Measurements from ENCODE around the gene TBC1D17.

DNA sequence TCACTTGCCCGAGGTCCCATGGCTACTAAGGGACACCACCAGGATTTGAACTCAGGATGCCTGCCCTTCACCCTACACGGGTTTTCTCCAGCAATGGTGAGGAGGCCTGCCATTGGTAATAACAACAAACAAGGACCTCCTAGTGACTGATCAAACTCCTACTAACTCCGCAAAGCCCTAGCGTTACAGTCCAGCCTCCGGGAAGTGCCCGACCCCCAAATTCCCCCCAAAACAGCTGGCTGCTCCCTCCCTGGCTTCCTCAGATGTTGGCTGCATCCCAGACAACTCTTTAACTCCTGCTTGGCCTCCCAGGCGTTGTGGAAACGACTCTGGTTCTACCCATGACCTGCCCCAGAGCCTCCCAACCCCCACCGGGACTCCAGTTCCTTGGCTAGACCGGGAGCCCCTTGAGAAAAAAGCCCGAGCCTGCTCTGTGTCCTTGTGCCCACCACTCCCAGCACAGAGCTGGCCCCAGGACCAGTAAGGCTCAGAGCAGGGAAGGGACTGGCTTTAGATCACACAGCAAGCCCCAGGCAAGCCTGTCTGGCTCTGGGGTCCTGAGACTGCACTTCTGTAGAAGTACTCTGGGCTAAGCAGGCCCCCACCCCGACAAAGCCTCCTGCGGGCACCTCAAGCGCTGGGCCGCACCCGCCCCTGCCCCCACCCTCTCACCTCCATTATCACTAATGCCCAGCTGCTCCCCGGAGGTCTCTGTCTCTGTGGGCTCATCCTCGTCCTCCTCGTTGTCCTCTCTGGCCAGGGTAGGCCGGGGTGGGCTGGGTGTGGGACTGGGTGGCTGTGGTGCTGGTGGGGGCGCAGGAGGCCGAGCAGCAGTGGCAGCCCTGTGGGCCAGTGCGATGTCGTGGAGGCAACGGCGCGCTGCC, 5.0 kb upstream of the TBC1D17 start:
- TF ChIP-seq, protein P1, sequence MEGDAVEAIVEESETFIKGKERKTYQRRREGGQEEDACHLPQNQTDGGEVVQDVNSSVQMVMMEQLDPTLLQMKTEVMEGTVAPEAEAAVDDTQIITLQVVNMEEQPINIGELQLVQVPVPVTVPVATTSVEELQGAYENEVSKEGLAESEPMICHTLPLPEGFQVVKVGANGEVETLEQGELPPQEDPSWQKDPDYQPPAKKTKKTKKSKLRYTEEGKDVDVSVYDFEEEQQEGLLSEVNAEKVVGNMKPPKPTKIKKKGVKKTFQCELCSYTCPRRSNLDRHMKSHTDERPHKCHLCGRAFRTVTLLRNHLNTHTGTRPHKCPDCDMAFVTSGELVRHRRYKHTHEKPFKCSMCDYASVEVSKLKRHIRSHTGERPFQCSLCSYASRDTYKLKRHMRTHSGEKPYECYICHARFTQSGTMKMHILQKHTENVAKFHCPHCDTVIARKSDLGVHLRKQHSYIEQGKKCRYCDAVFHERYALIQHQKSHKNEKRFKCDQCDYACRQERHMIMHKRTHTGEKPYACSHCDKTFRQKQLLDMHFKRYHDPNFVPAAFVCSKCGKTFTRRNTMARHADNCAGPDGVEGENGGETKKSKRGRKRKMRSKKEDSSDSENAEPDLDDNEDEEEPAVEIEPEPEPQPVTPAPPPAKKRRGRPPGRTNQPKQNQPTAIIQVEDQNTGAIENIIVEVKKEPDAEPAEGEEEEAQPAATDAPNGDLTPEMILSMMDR (conservative IDR thresholded peaks at IDR 0.05 in 1 of 2, IDR thresholded peaks at IDR 0.05 in 1 of 2; ENCODE audit: extremely low read depth in 1 of 2, insufficient read depth in 1 of 2, low read depth in 1 of 2, low read length in 2 of 2) = no peak
- no peak for TF ChIP-seq EZH2 (IDR thresholded peaks at IDR 0.05; ENCODE audit: borderline replicate concordance, low read length)
